T-cell (primary cell): ENCODE measurements around the gene ALPL. TPM values are rescaled to one million over a fixed set of nuclear protein-coding genes. Genes with fewer than 3 reads are reported as not detected.

Experiments
- ATAC-seq, 4 experiments: fragments of 200-7000 bp in 3 of 4; fragments of 150-1000 bp in 1 of 4; cut with Tn5 transposase; replicated peaks in 1 of 4; 1 replicate in 3 of 4; 2 replicates in 1 of 4; pipeline ENCODE4 v1.10.0; 2021; ENCODE audit warnings: moderate library complexity in 3 of 4, mild to moderate bottlenecking in 2 of 4, moderate number of reproducible peaks in 1 of 4
- CTCF ChIA-PET, 2 donors: fragments of 300-600 bp; sonication (Branson Sonifier 250); formaldehyde crosslinking; loops; one replicate each; lab custom pipeline; 2022; ENCODE audit warnings: antibody characterized with exemption in 2 of 2; lab: Charles Lee
- POLR2A ChIA-PET, 2 donors: fragments of 300-600 bp; sonication (Branson Sonifier 250); formaldehyde crosslinking; loops; one replicate each; lab custom pipeline; 2022; ENCODE audit warnings: antibody characterized with exemption in 2 of 2; lab: Charles Lee
- DNase-seq, 35 experiments: peaks; one replicate each; pipeline versions ENCODE4 v3.0.0 to v3.0.0-alpha.2; 2013 to 2023
- H3K27ac ChIP-seq: one replicate; pipeline ENCODE4 v1.5.1; 2013; ENCODE audit warnings: low read length
- H3K27me3 ChIP-seq, 2 experiments: replicated peaks in 1 of 2; 1 replicate in 1 of 2; 2 replicates in 1 of 2; pipeline versions ENCODE4 v1.6.1 to v1.7.0; 2013; ENCODE audit warnings: low read length in 1 of 2, mixed read lengths in 1 of 2; ENCODE audit not compliant: control insufficient read depth in 2 of 2, insufficient read depth in 2 of 2; ENCODE audit errors: extremely low read depth in 1 of 2
- H3K36me3 ChIP-seq, 2 donors: 1 replicate in 1 of 2; 2 replicates in 1 of 2; pipeline versions ENCODE4 v1.6.1 to v1.7.0; 2013; ENCODE audit warnings: low read length in 1 of 2; ENCODE audit not compliant: control insufficient read depth in 2 of 2, insufficient read depth in 1 of 2; ENCODE audit errors: extremely low read depth in 1 of 2
- H3K4me1 ChIP-seq, 2 experiments: 1 replicate in 1 of 2; 2 replicates in 1 of 2; pipeline versions ENCODE4 v1.6.1 to v1.7.0; 2013; ENCODE audit warnings: low read length in 2 of 2, mixed read lengths in 1 of 2; ENCODE audit not compliant: insufficient read depth in 2 of 2, control insufficient read depth in 1 of 2; ENCODE audit errors: extremely low read depth in 1 of 2
- H3K4me3 ChIP-seq, 2 donors: 1 replicate in 1 of 2; 2 replicates in 1 of 2; pipeline versions ENCODE4 v1.5.1 to v1.7.0; 2013; ENCODE audit warnings: mild to moderate bottlenecking in 2 of 2, low read length in 1 of 2, moderate library complexity in 1 of 2; ENCODE audit not compliant: control insufficient read depth in 1 of 2; ENCODE audit errors: extremely low read depth in 1 of 2
- H3K9me3 ChIP-seq: 2 replicates; pipeline ENCODE4 v1.7.0; 2013
- H3K27ac Mint-ChIP-seq, 2 donors: one replicate each; pipeline ENCODE4 v1.8.0; 2020 to 2021; ENCODE audit warnings: mild to moderate bottlenecking in 2 of 2, mixed read lengths in 2 of 2
- H3K27me3 Mint-ChIP-seq, 2 donors: one replicate each; pipeline ENCODE4 v1.8.0; 2021 to 2022; ENCODE audit warnings: mixed read lengths in 2 of 2
- H3K36me3 Mint-ChIP-seq: one replicate; pipeline ENCODE4 v1.8.0; 2021; ENCODE audit warnings: mixed read lengths
- H3K4me1 Mint-ChIP-seq, 3 donors: one replicate each; pipeline ENCODE4 v1.8.0; 2020 to 2022; ENCODE audit warnings: mixed read lengths in 3 of 3, mild to moderate bottlenecking in 1 of 3
- H3K4me3 Mint-ChIP-seq, 3 donors: one replicate each; pipeline ENCODE4 v1.8.0; 2020 to 2022; ENCODE audit warnings: mild to moderate bottlenecking in 3 of 3, mixed read lengths in 3 of 3, moderate library complexity in 3 of 3
- H3K9me3 Mint-ChIP-seq, 3 donors: one replicate each; pipeline ENCODE4 v1.8.0; 2020 to 2022; ENCODE audit warnings: mixed read lengths in 3 of 3
- WGBS: methylation state at CpG from one replicate; pipeline ENCODE4 v1.1.5; 2013; ENCODE audit warnings: missing lambda C conversion rate; ENCODE audit not compliant: insufficient coverage; 5-methylcytosine and 5-hydroxymethylcytosine counted together
- total RNA-seq, 35 experiments: library from RNA in 6 of 35; stranded (reverse) in 6 of 35; fragments of 120-200 nt in 1 of 35; gene quantifications; one replicate each; pipeline versions ENCODE4 v1.2.1 to v1.2.4 and lab custom pipeline; 2013 to 2026

The ALPL gene
- total RNA-seq, 5 donors from 2014 or later (not counting 1 experiment from before 2014, with no cell fraction given), result 0.20 to 0.44 (median 0.41) TPM; not detected in 2

GRCh38 chr1:21494196-21494595 lies 15.0 kb upstream of the ALPL start:
- CTCF ChIA-PET, result no interaction called here
- no peak for ATAC-seq

DNA sequence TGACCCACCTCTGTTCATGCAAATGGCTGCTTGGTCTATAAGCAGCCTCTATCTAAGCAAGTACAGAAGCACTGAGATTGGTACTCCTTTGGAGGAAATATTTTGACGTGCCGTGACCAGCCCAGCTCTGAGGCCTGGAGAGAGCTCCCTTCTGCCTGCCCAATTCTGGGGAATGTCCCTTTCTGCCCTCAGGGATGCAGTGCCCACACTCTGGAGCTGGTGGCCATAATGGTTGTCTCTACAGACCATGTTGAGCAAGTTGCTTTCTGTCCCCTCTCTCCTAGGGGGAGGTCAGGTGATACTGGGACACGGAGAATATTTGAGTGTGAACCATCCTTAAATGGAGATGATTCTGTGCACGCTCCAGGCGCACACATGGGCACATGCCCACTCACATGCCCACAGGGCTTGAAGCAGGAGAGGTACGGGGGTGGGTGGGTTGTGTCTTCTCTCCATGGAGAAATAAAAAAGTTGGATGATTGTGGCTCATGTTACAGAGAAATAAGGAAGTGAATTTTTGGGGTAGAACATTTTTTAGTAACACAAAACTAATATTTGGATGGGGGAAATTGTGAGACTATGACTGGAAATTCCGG lies 13.9 kb upstream of the ALPL start:
- no peak overlapping the region for H3K4me3 Mint-ChIP-seq
- ChIA-PET CTCF (no interaction called here), POLR2A (no interaction called here)
- H3K27me3 Mint-ChIP-seq, result peaks cover 7 to 9% of the 10 kb centered on the region in 2 donors
- H3K27ac ChIP-seq, result no peak overlapping the region
- ATAC-seq (no peak), DNase-seq (no peak)
- WGBS, result 90% methylated on average over 5 of the region's 7 CpGs
- H3K9me3 ChIP-seq, result no peaks in the 10 kb centered on the region
- H3K27me3 ChIP-seq, result peaks cover 0 to 35% of the 10 kb centered on the region in 2 experiments
- no peaks in the 10 kb centered on the region for H3K4me1 ChIP-seq
- no peaks in the 10 kb centered on the region for H3K36me3 ChIP-seq
- no peaks in the 10 kb centered on the region for H3K9me3 Mint-ChIP-seq
- H3K27ac Mint-ChIP-seq, result no peak overlapping the region
- no peaks in the 10 kb centered on the region for H3K36me3 Mint-ChIP-seq
- H3K4me3 ChIP-seq, result no peak overlapping the region
- H3K4me1 Mint-ChIP-seq, result no peaks in the 10 kb centered on the region

More at GRCh38 chr1:21494196-21494595, 15.0 kb upstream of the ALPL start:
- POLR2A ChIA-PET, result no interaction called here
- no peaks in the 10 kb centered on the region for H3K9me3 ChIP-seq
- DNase-seq, result no peak
- H3K9me3 Mint-ChIP-seq, result no peaks in the 10 kb centered on the region
- no peak overlapping the region for H3K4me3 ChIP-seq
- no peaks in the 10 kb centered on the region for H3K4me1 Mint-ChIP-seq
- no peaks in the 10 kb centered on the region for H3K36me3 ChIP-seq
- 71% methylated on average over 4 of the region's 6 CpGs for WGBS
- H3K27me3 Mint-ChIP-seq, result peaks cover 4 to 11% of the 10 kb centered on the region in 2 donors
- no peak overlapping the region for H3K4me3 Mint-ChIP-seq
- H3K27me3 ChIP-seq, result peaks cover 0 to 38% of the 10 kb centered on the region in 2 experiments
- no peaks in the 10 kb centered on the region for H3K36me3 Mint-ChIP-seq
- no peak overlapping the region for H3K27ac Mint-ChIP-seq
- H3K4me1 ChIP-seq, result no peaks in the 10 kb centered on the region
- H3K27ac ChIP-seq, result no peak overlapping the region

- Histone ChIP-seq H3K4me1 (no peaks in the 10 kb centered on the region), H3K27me3 (peaks cover 0 to 33% of the 10 kb centered on the region in 2 experiments), H3K36me3 (no peaks in the 10 kb centered on the region), H3K4me3 (no peak overlapping the region), H3K27ac (no peak overlapping the region), H3K9me3 (no peaks in the 10 kb centered on the region)
- H3K27ac Mint-ChIP-seq, result no peak overlapping the region
- H3K27me3 Mint-ChIP-seq, result peaks cover 7 to 8% of the 10 kb centered on the region in 2 donors
- no CpG with 5 or more reads among the region's 1 CpG for WGBS
- H3K4me3 Mint-ChIP-seq, result no peak overlapping the region
- H3K4me1 Mint-ChIP-seq, result no peaks in the 10 kb centered on the region
- ATAC-seq (no peak), DNase-seq (no peak)
- no peaks in the 10 kb centered on the region for H3K36me3 Mint-ChIP-seq
- ChIA-PET CTCF (no interaction called here), POLR2A (no interaction called here)
- H3K9me3 Mint-ChIP-seq, result no peaks in the 10 kb centered on the region
These were observed 13.2 kb upstream of the ALPL start for GRCh38 chr1:21496063-21496462.

DNA sequence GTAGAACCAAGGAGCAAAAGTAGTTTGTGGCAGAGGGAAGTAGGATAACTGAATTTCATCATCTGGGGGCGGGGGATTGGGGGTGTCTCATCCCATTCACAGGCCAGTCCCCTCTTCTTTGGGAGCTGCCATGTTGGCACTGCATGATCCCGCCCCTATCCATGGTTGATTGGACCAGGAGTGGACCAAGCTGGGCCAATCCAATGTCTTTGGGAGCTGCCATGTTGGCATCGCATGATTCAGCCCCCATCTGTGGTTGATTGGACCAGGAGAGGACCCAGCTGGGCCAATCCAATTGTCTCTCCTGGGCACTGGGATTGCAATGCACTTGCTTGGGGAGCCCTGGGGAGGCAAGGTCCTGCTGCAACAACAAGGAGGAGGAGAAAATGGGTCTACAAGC lies 12.3 kb upstream of the ALPL start:
- no peaks in the 10 kb centered on the region for H3K36me3 Mint-ChIP-seq
- H3K27ac Mint-ChIP-seq, result no peak overlapping the region
- Histone ChIP-seq H3K9me3 (no peaks in the 10 kb centered on the region), H3K27me3 (peaks cover 0 to 28% of the 10 kb centered on the region in 2 experiments), H3K4me1 (no peaks in the 10 kb centered on the region), H3K36me3 (no peaks in the 10 kb centered on the region), H3K4me3 (no peak overlapping the region), H3K27ac (no peak overlapping the region)
- no peak for DNase-seq
- H3K4me1 Mint-ChIP-seq, result no peaks in the 10 kb centered on the region
- 67% methylated on average over 2 of the region's 3 CpGs for WGBS
- peaks cover 3% of the 10 kb centered on the region in 2 donors for H3K27me3 Mint-ChIP-seq
- ChIA-PET CTCF (interaction anchor here in 1 of 2 donors (0.6 kb wide), 1 partner anchor 1903 kb away, joined by 3 read pairs; no protein-coding TSS in a partner anchor), POLR2A (no interaction called here)
- no peak for ATAC-seq
- no peak overlapping the region for H3K4me3 Mint-ChIP-seq
- no peaks in the 10 kb centered on the region for H3K9me3 Mint-ChIP-seq

GRCh38 chr1:21497466-21498061 lies 11.7 kb upstream of the ALPL start:
- H3K4me1 Mint-ChIP-seq, result no peaks in the 10 kb centered on the region
- H3K4me1 ChIP-seq, result no peaks in the 10 kb centered on the region
- WGBS, result 45% methylated on average over 2 of the region's 7 CpGs
- no peaks in the 10 kb centered on the region for H3K9me3 ChIP-seq
- H3K4me3 Mint-ChIP-seq, result no peak overlapping the region
- ChIA-PET CTCF (interaction anchor here in 1 of 2 donors (0.6 kb wide), 1 partner anchor 1902 kb away, joined by 3 read pairs; no protein-coding TSS in a partner anchor), POLR2A (no interaction called here)
- H3K27me3 Mint-ChIP-seq, result peaks cover 3% of the 10 kb centered on the region in 2 donors
- no peaks in the 10 kb centered on the region for H3K36me3 Mint-ChIP-seq
- no peak overlapping the region for H3K4me3 ChIP-seq
- H3K27ac ChIP-seq, result no peak overlapping the region
- no peak overlapping the region for H3K27ac Mint-ChIP-seq
- peaks cover 0 to 25% of the 10 kb centered on the region in 2 experiments for H3K27me3 ChIP-seq
- no peaks in the 10 kb centered on the region for H3K36me3 ChIP-seq
- ATAC-seq, result no peak
- H3K9me3 Mint-ChIP-seq, result no peaks in the 10 kb centered on the region
- no peak for DNase-seq

GRCh38 chr1:21499283-21499950 lies 9.8 kb upstream of the ALPL start:
- Mint-ChIP-seq H3K27me3 (peaks cover 8 to 10% of the 10 kb centered on the region in 2 donors), H3K4me3 (no peak overlapping the region), H3K36me3 (no peaks in the 10 kb centered on the region), H3K9me3 (no peaks in the 10 kb centered on the region), H3K4me1 (no peaks in the 10 kb centered on the region), H3K27ac (no peak overlapping the region)
- Histone ChIP-seq H3K4me3 (no peak overlapping the region), H3K36me3 (no peaks in the 10 kb centered on the region), H3K4me1 (no peaks in the 10 kb centered on the region), H3K27ac (no peak overlapping the region), H3K9me3 (no peaks in the 10 kb centered on the region), H3K27me3 (peaks cover 0 to 27% of the 10 kb centered on the region in 2 experiments)
- no CpG with 5 or more reads among the region's 1 CpG for WGBS
- ChIA-PET CTCF (no interaction called here), POLR2A (interaction anchor here in 1 of 2 donors (0.5 kb wide), 1 partner anchor 10 kb away, joined by 3 read pairs; no protein-coding TSS in a partner anchor)
- no peak for ATAC-seq
- DNase-seq, result no peak
